SK-N-SH (cell line): Measurements from ENCODE around the gene UMODL1. TPM values are rescaled to one million over a fixed set of nuclear protein-coding genes. Genes with fewer than 3 reads are reported as not detected.

Experiments
- CTCF ChIA-PET: fragments of 300-600, 350-600 bp; formaldehyde crosslinking; extraction: SDS; loops from one replicate; lab custom pipeline; 2021; lab: Yijun Ruan, JAX
- POLR2A ChIA-PET: fragments of 350-600 bp; sonication (Branson Sonifier 250); formaldehyde crosslinking; extraction: SDS; loops from one replicate; lab custom pipeline; 2020; ENCODE audit warnings: antibody characterized with exemption, inconsistent platforms; lab: Yijun Ruan, JAX
- DNase-seq: peaks from one replicate; pipeline ENCODE4 v3.0.0; 2012
- H2AFZ ChIP-seq: fragments of 200-600 bp; sonication (generic); 2 replicates; pipeline ENCODE4 v1.8.1; 2016; ENCODE audit warnings: antibody characterized with exemption, mild to moderate bottlenecking, low read depth
- H3F3A ChIP-seq: fragments of 200-600 bp; sonication (generic); replicated peaks from 2 replicates; pipeline ENCODE3; 2016; ENCODE audit warnings: antibody characterized with exemption, mild to moderate bottlenecking; ENCODE audit not compliant: insufficient read depth
- H3K27ac ChIP-seq, 2 experiments: fragments of 200-500 bp in 1 of 2; fragments of 200-600 bp in 1 of 2; sonication (Bioruptor generic) in 1 of 2; sonication (generic), shearing (Covaris generic) in 1 of 2; 2 replicates each; pipeline versions ENCODE4 v1.5.1 to v1.6.1; 2014 to 2016; ENCODE audit warnings: low read depth in 2 of 2, inconsistent platforms in 1 of 2, low read length in 1 of 2, mild to moderate bottlenecking in 1 of 2, mixed read lengths in 1 of 2
- H3K27me3 ChIP-seq: fragments of 200-600 bp; sonication (generic), shearing (Covaris generic); 2 replicates; pipeline ENCODE4 v1.6.1; 2016; ENCODE audit warnings: mixed run types; ENCODE audit not compliant: insufficient read depth
- H3K36me3 ChIP-seq, 2 experiments: fragments of 200-500 bp in 1 of 2; fragments of 200-600 bp in 1 of 2; sonication (Bioruptor generic) in 1 of 2; sonication (generic) in 1 of 2; replicated peaks in 1 of 2; 2 replicates each; pipeline versions ENCODE3 to v1.5.1; 2014 to 2016; ENCODE audit warnings: low read length in 1 of 2, mild to moderate bottlenecking in 1 of 2; ENCODE audit not compliant: insufficient read depth in 2 of 2, control insufficient read depth in 1 of 2
- H3K4me1 ChIP-seq, 2 experiments: fragments of 200-500 bp in 1 of 2; fragments of 200-600 bp in 1 of 2; sonication (Bioruptor generic) in 1 of 2; sonication (generic), shearing (Covaris generic) in 1 of 2; 2 replicates each; pipeline versions ENCODE4 v1.5.1 to v1.6.1; 2014 to 2016; ENCODE audit warnings: low read depth in 1 of 2, low read length in 1 of 2, mixed run types in 1 of 2; ENCODE audit not compliant: insufficient read depth in 2 of 2, control insufficient read depth in 1 of 2
- H3K4me2 ChIP-seq: fragments of 200-600 bp; sonication (generic), shearing (Covaris generic); 2 replicates; pipeline ENCODE4 v1.6.1; 2017; ENCODE audit warnings: mixed run types
- H3K4me3 ChIP-seq, 2 experiments: fragments of 200-500 bp in 1 of 2; fragments of 200-600 bp in 1 of 2; sonication (Bioruptor generic) in 1 of 2; sonication (generic), shearing (Covaris generic) in 1 of 2; 2 replicates each; pipeline versions ENCODE4 v1.5.1 to v1.8.1; 2014 to 2016; ENCODE audit warnings: low read depth in 2 of 2, inconsistent platforms in 1 of 2, low read length in 1 of 2, mild to moderate bottlenecking in 1 of 2, mixed read lengths in 1 of 2, moderate library complexity in 1 of 2
- H3K79me2 ChIP-seq: fragments of 200-600 bp; sonication (generic); 2 replicates; pipeline ENCODE4 v1.8.1; 2017; ENCODE audit warnings: mild to moderate bottlenecking; ENCODE audit not compliant: insufficient read depth
- H3K9ac ChIP-seq: fragments of 200-600 bp; sonication (generic); 2 replicates; pipeline ENCODE4 v1.6.1; 2017; ENCODE audit warnings: mixed run types
- H3K9me2 ChIP-seq: fragments of 200-600 bp; sonication (generic); 2 replicates; pipeline ENCODE4 v1.6.1; 2017; ENCODE audit warnings: mixed run types
- H3K9me3 ChIP-seq: fragments of 200-600 bp; sonication (generic); 2 replicates; pipeline ENCODE4 v1.6.1; 2017; ENCODE audit warnings: mixed run types, mild to moderate bottlenecking, moderate library complexity
- H4K20me1 ChIP-seq: fragments of 200-600 bp; sonication (generic); 2 replicates; pipeline ENCODE4 v1.6.1; 2017; ENCODE audit warnings: mild to moderate bottlenecking, mixed run types; ENCODE audit not compliant: insufficient read depth
- CTCF ChIP-seq: fragments of 200-600 bp; sonication (generic); IDR thresholded peaks from 2 replicates; pipeline ENCODE4 v1.6.1; 2017; ENCODE audit warnings: antibody characterized with exemption, mild to moderate bottlenecking, moderate library complexity
- ELF1 ChIP-seq: IDR thresholded peaks from 2 replicates; pipeline ENCODE4 v1.4.0; 2012
- EP300 ChIP-seq, 2 experiments: IDR thresholded peaks; 2 replicates each; pipeline versions ENCODE4 v1.4.0 to v1.6.1; 2012; ENCODE audit warnings: borderline replicate concordance in 1 of 2, low read depth in 1 of 2, low read length in 1 of 2
- IRF3 ChIP-seq: fragments of 150-350 bp; IDR thresholded peaks from 2 replicates; pipeline ENCODE4 v1.6.1; 2016; ENCODE audit warnings: mild to moderate bottlenecking, low read depth, low read length
- POLR2AphosphoS5 ChIP-seq: IDR thresholded peaks from 2 replicates; pipeline ENCODE4 v1.6.1; 2012; ENCODE audit warnings: low read depth, low read length
- RXRA ChIP-seq: IDR thresholded peaks from 2 replicates; pipeline ENCODE4 v1.4.0; 2012; ENCODE audit warnings: low read depth, mild to moderate bottlenecking, borderline replicate concordance
- SMC3 ChIP-seq: IDR thresholded peaks from 2 replicates; pipeline ENCODE4 v1.6.1; 2012; ENCODE audit warnings: low read depth, low read length, improper control_type of control experiment
- TCF12 ChIP-seq: IDR thresholded peaks from 2 replicates; pipeline ENCODE4 v1.4.0; 2012
- USF1 ChIP-seq: IDR thresholded peaks from 2 replicates; pipeline ENCODE4 v1.4.0; 2012; ENCODE audit warnings: low read depth, borderline replicate concordance
- WGBS: methylation state at CpG from one replicate; pipeline ENCODE4 v1.1.6; 2017; ENCODE audit warnings: low lambda C conversion rate; 5-methylcytosine and 5-hydroxymethylcytosine counted together
- polyA plus RNA-seq, 3 experiments: library from polyadenylated mRNA; depleted of rRNA; stranded (reverse); fragments of >200 nt; gene quantifications; 2 replicates each; pipeline ENCODE4 v1.2.3, GENCODE V29; 2012
- TF ChIP-seq, protein P1 (sequence below): IDR thresholded peaks from 2 replicates; pipeline ENCODE4; 2012
- TF ChIP-seq, protein P2 (sequence below): IDR thresholded peaks from 2 replicates; pipeline ENCODE4 v1.4.0; 2012; ENCODE audit warnings: low read depth, borderline replicate concordance

The UMODL1 gene
- polyA plus RNA-seq, 1 of the 3 experiments (the other 2 are of a cell fraction) = not detected

DNA sequence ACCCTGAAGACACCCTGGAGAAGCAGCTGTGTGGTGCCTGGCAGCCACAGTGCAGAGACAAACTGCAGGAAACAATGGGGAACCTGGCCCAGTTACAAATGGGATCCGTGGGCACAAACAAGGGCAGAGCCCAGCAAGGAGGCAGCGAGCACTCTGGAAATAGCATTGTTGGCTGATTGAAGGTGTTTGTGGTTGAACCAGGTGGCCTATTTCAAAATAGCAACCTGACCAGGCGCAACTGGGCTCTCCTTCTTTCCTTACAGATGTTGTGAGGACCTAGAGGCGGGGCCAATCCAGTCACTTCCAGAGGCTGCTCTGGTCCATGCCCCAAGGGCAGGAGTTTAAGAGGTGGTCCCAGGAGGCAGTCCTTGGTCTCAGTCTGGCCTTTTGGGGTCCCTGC, 39.3 kb upstream of the UMODL1 start:
- 60% methylated on average over 4 of the region's 4 CpGs for WGBS
- peaks cover 5% of the 10 kb centered on the region for H3K27me3 ChIP-seq
- POLR2A ChIA-PET = no interaction called here

More for the DNA sequence above, 39.3 kb upstream of the UMODL1 start:
- Histone ChIP-seq H3K4me2 (no peak overlapping the region), H3K4me1 (no peaks in the 10 kb centered on the region), H3K79me2 (no peaks in the 10 kb centered on the region), H3K27ac (no peak overlapping the region), H3K9ac (no peak overlapping the region), H3K36me3 (no peaks in the 10 kb centered on the region), H4K20me1 (no peaks in the 10 kb centered on the region), H3F3A (no peaks in the 10 kb centered on the region)
- CTCF ChIA-PET = interaction anchor here (2.1 kb wide), 1 partner anchor 75 kb away, joined by 7 read pairs; no protein-coding TSS in a partner anchor
- DNase-seq = no peak
- TF ChIP-seq, protein P1, sequence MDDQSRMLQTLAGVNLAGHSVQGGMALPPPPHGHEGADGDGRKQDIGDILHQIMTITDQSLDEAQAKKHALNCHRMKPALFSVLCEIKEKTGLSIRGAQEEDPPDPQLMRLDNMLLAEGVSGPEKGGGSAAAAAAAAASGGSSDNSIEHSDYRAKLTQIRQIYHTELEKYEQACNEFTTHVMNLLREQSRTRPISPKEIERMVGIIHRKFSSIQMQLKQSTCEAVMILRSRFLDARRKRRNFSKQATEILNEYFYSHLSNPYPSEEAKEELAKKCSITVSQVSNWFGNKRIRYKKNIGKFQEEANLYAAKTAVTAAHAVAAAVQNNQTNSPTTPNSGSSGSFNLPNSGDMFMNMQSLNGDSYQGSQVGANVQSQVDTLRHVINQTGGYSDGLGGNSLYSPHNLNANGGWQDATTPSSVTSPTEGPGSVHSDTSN = no peak
- TF ChIP-seq POLR2AphosphoS5 (no peak), TCF12 (no peak), CTCF (no peak), RXRA (no peak), ELF1 (no peak), USF1 (no peak), SMC3 (no peak), EP300 (IDR thresholded peaks at IDR 0.05; ENCODE audit: borderline replicate concordance in 1 of 2, low read depth in 1 of 2, low read length in 1 of 2) (no peak), IRF3 (no peak)
- TF ChIP-seq, protein P2, sequence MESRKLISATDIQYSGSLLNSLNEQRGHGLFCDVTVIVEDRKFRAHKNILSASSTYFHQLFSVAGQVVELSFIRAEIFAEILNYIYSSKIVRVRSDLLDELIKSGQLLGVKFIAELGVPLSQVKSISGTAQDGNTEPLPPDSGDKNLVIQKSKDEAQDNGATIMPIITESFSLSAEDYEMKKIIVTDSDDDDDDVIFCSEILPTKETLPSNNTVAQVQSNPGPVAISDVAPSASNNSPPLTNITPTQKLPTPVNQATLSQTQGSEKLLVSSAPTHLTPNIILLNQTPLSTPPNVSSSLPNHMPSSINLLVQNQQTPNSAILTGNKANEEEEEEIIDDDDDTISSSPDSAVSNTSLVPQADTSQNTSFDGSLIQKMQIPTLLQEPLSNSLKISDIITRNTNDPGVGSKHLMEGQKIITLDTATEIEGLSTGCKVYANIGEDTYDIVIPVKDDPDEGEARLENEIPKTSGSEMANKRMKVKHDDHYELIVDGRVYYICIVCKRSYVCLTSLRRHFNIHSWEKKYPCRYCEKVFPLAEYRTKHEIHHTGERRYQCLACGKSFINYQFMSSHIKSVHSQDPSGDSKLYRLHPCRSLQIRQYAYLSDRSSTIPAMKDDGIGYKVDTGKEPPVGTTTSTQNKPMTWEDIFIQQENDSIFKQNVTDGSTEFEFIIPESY = no peak
- TF ChIP-seq, all 33 proteins: peak for 0
- no peaks in the 10 kb centered on the region for H3K9me2 ChIP-seq
- no peak overlapping the region for H3K4me3 ChIP-seq
- H2AFZ ChIP-seq = no peak overlapping the region
- H3K9me3 ChIP-seq = no peaks in the 10 kb centered on the region
